Neural cell (in vitro differentiated cells): ENCODE results near the gene SKI. TPM values are rescaled to one million over a fixed set of nuclear protein-coding genes. Genes with fewer than 3 reads are reported as not detected.

Experiments
- H2AFZ ChIP-seq: fragments of 200-600, 300-800 bp; sonication (generic), shearing (Covaris generic); 2 replicates; pipeline ENCODE4 v1.6.0; 2014; ENCODE audit warnings: low read depth, mild to moderate bottlenecking, antibody characterized with exemption, low read length, moderate library complexity
- H3F3A ChIP-seq: fragments of 200-600 bp; shearing (Covaris generic); 2 replicates; pipeline ENCODE4 v1.6.1; 2016; ENCODE audit warnings: mild to moderate bottlenecking, moderate library complexity, mixed read lengths, antibody characterized with exemption, low read length; ENCODE audit not compliant: insufficient read depth, poor library complexity, severe bottlenecking
- H3K27ac ChIP-seq: fragments of 200-600, 300-800 bp; sonication (generic), shearing (Covaris generic); 2 replicates; pipeline ENCODE4 v1.5.1; 2014; ENCODE audit warnings: mild to moderate bottlenecking, low read length, moderate library complexity
- H3K27me3 ChIP-seq: fragments of 300-800, 200-600 bp; sonication (generic), shearing (Covaris generic); 2 replicates; pipeline ENCODE4 v1.6.0; 2014; ENCODE audit warnings: mild to moderate bottlenecking, low read depth, low read length, moderate library complexity; ENCODE audit not compliant: insufficient read depth
- H3K36me3 ChIP-seq: fragments of 300-800, 200-600 bp; sonication (generic), shearing (Covaris generic); 2 replicates; pipeline ENCODE4 v1.5.1; 2014; ENCODE audit warnings: mild to moderate bottlenecking, antibody characterized with exemption, low read length, moderate library complexity; ENCODE audit not compliant: insufficient read depth
- H3K4me2 ChIP-seq: fragments of 300-800, 200-600 bp; sonication (generic), shearing (Covaris generic); 2 replicates; pipeline ENCODE4 v1.6.0; 2014; ENCODE audit warnings: mild to moderate bottlenecking, low read length
- H3K4me3 ChIP-seq: fragments of 300-800, 200-600 bp; sonication (generic), shearing (Covaris generic); 2 replicates; pipeline ENCODE4 v1.5.1; 2014; ENCODE audit warnings: mild to moderate bottlenecking, low read length, moderate library complexity
- H3K79me2 ChIP-seq: fragments of 200-600 bp; shearing (Covaris generic); replicated peaks from 2 replicates; pipeline ENCODE4 v1.6.0; 2014; ENCODE audit warnings: mild to moderate bottlenecking, low read length, moderate library complexity; ENCODE audit not compliant: insufficient read depth
- H3K9ac ChIP-seq: fragments of 300-800, 200-600 bp; sonication (generic), shearing (Covaris generic); 2 replicates; pipeline ENCODE4 v1.6.1; 2016; ENCODE audit warnings: mild to moderate bottlenecking, low read length, mixed read lengths
- H3K9me2 ChIP-seq: fragments of 200-600 bp; shearing (Covaris generic); 2 replicates; pipeline ENCODE4 v1.6.1; 2016; ENCODE audit warnings: mild to moderate bottlenecking, low read length, mixed read lengths; ENCODE audit not compliant: insufficient read depth
- H3K9me3 ChIP-seq: fragments of 200-600, 300-800 bp; sonication (generic), shearing (Covaris generic); 2 replicates; pipeline ENCODE4 v1.6.1; 2016; ENCODE audit warnings: mild to moderate bottlenecking, mixed run types, low read length, moderate library complexity, mixed read lengths
- H4K20me1 ChIP-seq: fragments of 200-600 bp; shearing (Covaris generic); 2 replicates; pipeline ENCODE4 v1.6.1; 2016; ENCODE audit warnings: mild to moderate bottlenecking, mixed run types; ENCODE audit not compliant: insufficient read depth
- EP300 ChIP-seq: fragments of 450-650 bp; conservative IDR thresholded peaks from 2 replicates; pipeline ENCODE4 v1.6.1; 2014; ENCODE audit warnings: antibody characterized with exemption, mild to moderate bottlenecking, moderate library complexity; ENCODE audit not compliant: poor library complexity, severe bottlenecking
- EZH2 ChIP-seq: fragments of 200-600, 300-800 bp; shearing (Covaris generic), sonication (generic); IDR thresholded peaks from 2 replicates; pipeline ENCODE4 v1.6.1; 2014; ENCODE audit warnings: antibody characterized with exemption, low read length, borderline replicate concordance, mild to moderate bottlenecking; ENCODE audit not compliant: insufficient read depth, poor library complexity, severe bottlenecking
- MXI1 ChIP-seq: fragments of 450-650 bp; conservative IDR thresholded peaks from 2 replicates; pipeline ENCODE4 v1.6.1; 2014; ENCODE audit warnings: antibody characterized with exemption, mild to moderate bottlenecking; ENCODE audit not compliant: poor library complexity, severe bottlenecking
- POLR2AphosphoS5 ChIP-seq: IDR thresholded peaks from 2 replicates; pipeline ENCODE4 v1.6.1; 2012
- RAD21 ChIP-seq: fragments of 450-650 bp; conservative IDR thresholded peaks from 2 replicates; pipeline ENCODE4 v1.6.1; 2014; ENCODE audit warnings: antibody characterized with exemption, mild to moderate bottlenecking, moderate library complexity
- SMC3 ChIP-seq: fragments of 450-650 bp; conservative IDR thresholded peaks from 2 replicates; pipeline ENCODE4 v1.6.1; 2014; ENCODE audit warnings: antibody characterized with exemption, mild to moderate bottlenecking, moderate library complexity; ENCODE audit not compliant: poor library complexity
- TAF1 ChIP-seq: IDR thresholded peaks from 2 replicates; pipeline ENCODE4 v1.6.1; 2012; ENCODE audit warnings: low read depth
- polyA plus RNA-seq: library from polyadenylated mRNA; depleted of rRNA; stranded (reverse); fragments of >200 nt; gene quantifications from 2 replicates; pipeline ENCODE4 v1.2.3, GENCODE V29; 2014
- TF ChIP-seq, protein P1 (sequence below): fragments of 450-650 bp; IDR thresholded peaks from 2 replicates; pipeline ENCODE4 v1.5.1; 2014; ENCODE audit warnings: antibody characterized with exemption, mild to moderate bottlenecking, moderate library complexity; ENCODE audit not compliant: poor library complexity, severe bottlenecking
- TF ChIP-seq, protein P2 (sequence below): IDR thresholded peaks from 2 replicates; pipeline ENCODE4 v1.6.1; 2012; ENCODE audit warnings: borderline replicate concordance

SKI gene
- polyA plus RNA-seq, 1 donor from 2014 or later: 4.1 TPM

DNA sequence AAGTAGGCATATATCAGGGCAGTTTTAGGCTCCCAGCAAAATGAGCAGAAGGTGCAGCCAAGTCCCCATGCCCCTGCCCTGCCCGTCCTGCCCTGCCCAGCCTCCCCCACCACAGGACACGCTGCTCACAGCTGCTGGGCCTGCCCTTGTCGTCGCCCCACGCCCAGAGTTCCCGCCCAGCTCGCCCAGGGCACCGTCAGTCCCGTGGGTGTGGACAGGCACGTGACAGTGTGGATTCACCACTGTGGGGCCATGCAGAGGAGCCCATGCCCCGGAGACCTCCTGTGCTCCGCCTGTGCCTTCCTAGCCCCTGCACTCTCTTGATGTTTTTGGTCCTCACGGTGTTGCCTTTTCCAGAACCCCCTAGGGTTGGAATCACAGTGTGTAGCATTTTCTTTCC is 40.5 kb upstream of the SKI start:
- H3K9ac ChIP-seq: no peak overlapping the region
- H3K27ac ChIP-seq: no peak overlapping the region
- H3K9me2 ChIP-seq: no peaks in the 10 kb centered on the region

DNA sequence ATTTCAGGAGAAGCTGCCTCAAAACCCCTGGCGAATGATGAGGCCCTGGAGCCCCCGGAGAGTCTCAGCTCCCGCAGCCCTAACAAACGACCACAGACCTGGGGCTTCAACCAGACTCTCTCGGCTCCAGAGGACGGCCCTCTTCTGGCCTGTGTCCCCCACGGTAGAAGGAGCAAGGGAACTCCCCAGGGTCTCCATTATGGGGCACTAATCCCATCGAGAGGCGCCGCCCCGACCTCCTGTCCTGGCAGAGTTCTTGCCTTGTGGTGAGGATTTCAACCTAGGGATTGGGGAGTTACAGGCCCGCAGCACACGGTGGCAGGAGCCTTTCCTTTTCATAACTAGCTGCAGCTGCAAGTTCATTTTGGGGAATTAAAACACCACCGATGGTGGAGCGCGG is 39.8 kb upstream of the SKI start:
- Histone ChIP-seq H4K20me1 (no peaks in the 10 kb centered on the region), H3K9ac (no peak overlapping the region), H3K9me2 (no peaks in the 10 kb centered on the region), H3K4me2 (no peak overlapping the region), H3K27me3 (no peaks in the 10 kb centered on the region), H3K9me3 (no peaks in the 10 kb centered on the region), H2AFZ (no peak overlapping the region), H3K27ac (no peak overlapping the region), H3F3A (no peaks in the 10 kb centered on the region), H3K36me3 (no peaks in the 10 kb centered on the region), H3K79me2 (no peaks in the 10 kb centered on the region), H3K4me3 (no peak overlapping the region)
- TF ChIP-seq EZH2: no peak
- TF ChIP-seq POLR2AphosphoS5: no peak
- TF ChIP-seq EP300: no peak
- TF ChIP-seq, protein P1, sequence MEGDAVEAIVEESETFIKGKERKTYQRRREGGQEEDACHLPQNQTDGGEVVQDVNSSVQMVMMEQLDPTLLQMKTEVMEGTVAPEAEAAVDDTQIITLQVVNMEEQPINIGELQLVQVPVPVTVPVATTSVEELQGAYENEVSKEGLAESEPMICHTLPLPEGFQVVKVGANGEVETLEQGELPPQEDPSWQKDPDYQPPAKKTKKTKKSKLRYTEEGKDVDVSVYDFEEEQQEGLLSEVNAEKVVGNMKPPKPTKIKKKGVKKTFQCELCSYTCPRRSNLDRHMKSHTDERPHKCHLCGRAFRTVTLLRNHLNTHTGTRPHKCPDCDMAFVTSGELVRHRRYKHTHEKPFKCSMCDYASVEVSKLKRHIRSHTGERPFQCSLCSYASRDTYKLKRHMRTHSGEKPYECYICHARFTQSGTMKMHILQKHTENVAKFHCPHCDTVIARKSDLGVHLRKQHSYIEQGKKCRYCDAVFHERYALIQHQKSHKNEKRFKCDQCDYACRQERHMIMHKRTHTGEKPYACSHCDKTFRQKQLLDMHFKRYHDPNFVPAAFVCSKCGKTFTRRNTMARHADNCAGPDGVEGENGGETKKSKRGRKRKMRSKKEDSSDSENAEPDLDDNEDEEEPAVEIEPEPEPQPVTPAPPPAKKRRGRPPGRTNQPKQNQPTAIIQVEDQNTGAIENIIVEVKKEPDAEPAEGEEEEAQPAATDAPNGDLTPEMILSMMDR: no peak
- TF ChIP-seq SMC3: no peak
- TF ChIP-seq MXI1: no peak
- TF ChIP-seq, protein P2, sequence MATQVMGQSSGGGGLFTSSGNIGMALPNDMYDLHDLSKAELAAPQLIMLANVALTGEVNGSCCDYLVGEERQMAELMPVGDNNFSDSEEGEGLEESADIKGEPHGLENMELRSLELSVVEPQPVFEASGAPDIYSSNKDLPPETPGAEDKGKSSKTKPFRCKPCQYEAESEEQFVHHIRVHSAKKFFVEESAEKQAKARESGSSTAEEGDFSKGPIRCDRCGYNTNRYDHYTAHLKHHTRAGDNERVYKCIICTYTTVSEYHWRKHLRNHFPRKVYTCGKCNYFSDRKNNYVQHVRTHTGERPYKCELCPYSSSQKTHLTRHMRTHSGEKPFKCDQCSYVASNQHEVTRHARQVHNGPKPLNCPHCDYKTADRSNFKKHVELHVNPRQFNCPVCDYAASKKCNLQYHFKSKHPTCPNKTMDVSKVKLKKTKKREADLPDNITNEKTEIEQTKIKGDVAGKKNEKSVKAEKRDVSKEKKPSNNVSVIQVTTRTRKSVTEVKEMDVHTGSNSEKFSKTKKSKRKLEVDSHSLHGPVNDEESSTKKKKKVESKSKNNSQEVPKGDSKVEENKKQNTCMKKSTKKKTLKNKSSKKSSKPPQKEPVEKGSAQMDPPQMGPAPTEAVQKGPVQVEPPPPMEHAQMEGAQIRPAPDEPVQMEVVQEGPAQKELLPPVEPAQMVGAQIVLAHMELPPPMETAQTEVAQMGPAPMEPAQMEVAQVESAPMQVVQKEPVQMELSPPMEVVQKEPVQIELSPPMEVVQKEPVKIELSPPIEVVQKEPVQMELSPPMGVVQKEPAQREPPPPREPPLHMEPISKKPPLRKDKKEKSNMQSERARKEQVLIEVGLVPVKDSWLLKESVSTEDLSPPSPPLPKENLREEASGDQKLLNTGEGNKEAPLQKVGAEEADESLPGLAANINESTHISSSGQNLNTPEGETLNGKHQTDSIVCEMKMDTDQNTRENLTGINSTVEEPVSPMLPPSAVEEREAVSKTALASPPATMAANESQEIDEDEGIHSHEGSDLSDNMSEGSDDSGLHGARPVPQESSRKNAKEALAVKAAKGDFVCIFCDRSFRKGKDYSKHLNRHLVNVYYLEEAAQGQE: no peak
- TF ChIP-seq TAF1: no peak
- no peak for TF ChIP-seq RAD21

More for the DNA sequence above, 40.5 kb upstream of the SKI start:
- TF ChIP-seq, protein P2: no peak
- TF ChIP-seq RAD21: no peak
- TF ChIP-seq, protein P1: no peak
- H3K27me3 ChIP-seq: no peaks in the 10 kb centered on the region
- no peaks in the 10 kb centered on the region for H3F3A ChIP-seq
- H3K9me3 ChIP-seq: no peaks in the 10 kb centered on the region
- no peak overlapping the region for H3K4me2 ChIP-seq
- no peak overlapping the region for H3K4me3 ChIP-seq
- no peaks in the 10 kb centered on the region for H3K36me3 ChIP-seq
- no peak overlapping the region for H2AFZ ChIP-seq
- no peaks in the 10 kb centered on the region for H3K79me2 ChIP-seq
- H4K20me1 ChIP-seq: no peaks in the 10 kb centered on the region
